ENCODE results near the gene PRAME. TPM values are rescaled to one million over a fixed set of nuclear protein-coding genes. Genes with fewer than 3 reads are reported as not detected.
"Not testable (repeated sequence)": the region's sequence is repeated elsewhere in the genome, so short reads cannot be mapped to it uniquely, and the experiment has no call there.

PRAME gene
- total RNA-seq, result not detected

GRCh38 chr22:22558972-22559603 lies at the start of gene PRAME:
PRAME (minus strand) TSS chr22:22559265; CDS start chr22:22556832, 2,433 bp downstream.
- peak; percentile 67 for ATAC-seq

- ATAC-seq, result not testable (repeated sequence)
Measured at GRCh38 chr22:22608022-22608421, 49.0 kb upstream of the PRAME start.

GRCh38 chr22:22605074-22605404 lies 46.0 kb upstream of the PRAME start:
- ATAC-seq, result no peak

- peak; percentile 28 for ATAC-seq
Measured at GRCh38 chr22:22604326-22605073, 45.4 kb upstream of the PRAME start.

DNA sequence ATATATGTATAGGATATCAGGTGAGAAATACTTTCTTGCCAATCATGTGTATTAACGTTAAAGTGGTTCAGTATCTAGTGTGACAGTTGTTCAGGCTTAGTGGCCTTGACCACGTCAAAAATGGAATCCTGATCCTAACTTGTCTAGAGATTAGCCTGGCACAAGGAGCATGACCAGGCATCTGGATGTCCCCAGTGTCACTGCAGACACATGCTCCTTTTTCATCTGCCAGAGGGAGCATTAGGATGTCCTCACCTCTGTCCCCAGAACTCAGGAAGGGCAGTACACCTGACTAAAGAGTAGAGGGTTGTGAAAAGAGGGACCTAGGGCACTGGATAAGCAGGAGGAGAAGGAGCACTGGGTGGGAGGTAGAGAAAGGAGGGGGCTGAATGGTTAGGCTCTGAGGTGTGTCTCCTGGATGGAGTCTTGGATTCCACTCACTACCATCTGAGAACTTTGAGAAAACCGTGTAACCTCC lies 44.4 kb upstream of the PRAME start:
- no peak for ATAC-seq

DNA sequence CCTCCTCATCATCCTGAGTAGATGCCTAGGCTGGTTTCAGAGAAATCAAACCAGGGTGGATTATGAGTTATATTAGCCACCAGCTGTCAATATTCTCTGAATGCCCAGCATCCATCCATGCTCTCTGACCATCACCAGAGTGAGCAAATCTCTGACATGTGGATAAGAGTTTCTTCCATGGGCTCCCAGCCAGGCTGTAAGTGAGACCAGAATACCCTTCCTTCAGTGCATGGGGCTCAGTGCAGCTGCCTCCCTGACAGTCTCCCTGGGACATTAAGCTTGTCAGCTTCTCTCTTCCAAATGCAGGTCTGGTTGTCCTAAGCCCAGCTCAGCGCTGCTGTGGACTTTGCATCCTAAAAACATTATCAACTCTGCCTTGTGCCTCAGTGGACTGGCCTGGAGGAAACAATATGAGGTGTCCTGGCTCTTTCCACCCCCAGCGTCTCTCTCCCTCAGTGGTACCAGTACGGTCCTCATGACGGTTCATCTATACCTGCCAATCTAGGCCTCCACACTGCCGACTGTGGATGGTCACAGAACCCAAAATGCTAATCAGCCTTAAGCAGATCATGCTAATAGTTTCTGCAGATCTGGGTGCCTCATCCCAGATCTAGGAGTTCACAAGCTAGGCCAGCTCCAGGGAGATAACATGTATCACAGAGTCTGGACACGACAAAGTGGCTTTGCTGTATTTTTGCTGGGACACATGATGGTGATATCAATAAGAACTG lies 41.6 kb upstream of the PRAME start:
- no peak for ATAC-seq

- no peak for ATAC-seq
Measured at GRCh38 chr22:22599248-22599647, 40.2 kb upstream of the PRAME start.

GRCh38 chr22:22598144-22598543 lies 39.1 kb upstream of the PRAME start:
- no peak for ATAC-seq

- ATAC-seq, result no peak
Measured at GRCh38 chr22:22595001-22595835, 36.2 kb upstream of the PRAME start.

- ATAC-seq, result peak; percentile 57
Measured at GRCh38 chr22:22593964-22594656, 35.0 kb upstream of the PRAME start.

DNA sequence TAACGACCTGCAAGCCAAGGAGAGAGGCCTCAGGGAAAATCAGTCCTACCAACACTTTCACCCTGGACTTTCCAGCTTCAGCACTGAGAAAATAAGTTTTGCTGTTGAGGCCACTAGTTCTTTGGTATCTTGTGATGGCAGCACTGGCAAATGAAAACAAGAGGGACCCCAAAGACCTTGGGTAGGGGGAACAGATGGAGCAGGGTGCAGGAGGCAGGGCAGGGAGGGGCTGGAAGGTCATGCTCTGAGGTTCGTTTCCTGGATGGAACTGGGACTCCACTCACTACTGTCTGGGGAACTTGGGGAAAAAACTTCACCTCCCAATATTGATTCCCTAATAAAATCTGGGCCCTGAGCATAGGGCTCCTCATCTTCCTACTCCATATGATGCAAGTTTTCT lies 34.2 kb upstream of the PRAME start:
- no peak for ATAC-seq

DNA sequence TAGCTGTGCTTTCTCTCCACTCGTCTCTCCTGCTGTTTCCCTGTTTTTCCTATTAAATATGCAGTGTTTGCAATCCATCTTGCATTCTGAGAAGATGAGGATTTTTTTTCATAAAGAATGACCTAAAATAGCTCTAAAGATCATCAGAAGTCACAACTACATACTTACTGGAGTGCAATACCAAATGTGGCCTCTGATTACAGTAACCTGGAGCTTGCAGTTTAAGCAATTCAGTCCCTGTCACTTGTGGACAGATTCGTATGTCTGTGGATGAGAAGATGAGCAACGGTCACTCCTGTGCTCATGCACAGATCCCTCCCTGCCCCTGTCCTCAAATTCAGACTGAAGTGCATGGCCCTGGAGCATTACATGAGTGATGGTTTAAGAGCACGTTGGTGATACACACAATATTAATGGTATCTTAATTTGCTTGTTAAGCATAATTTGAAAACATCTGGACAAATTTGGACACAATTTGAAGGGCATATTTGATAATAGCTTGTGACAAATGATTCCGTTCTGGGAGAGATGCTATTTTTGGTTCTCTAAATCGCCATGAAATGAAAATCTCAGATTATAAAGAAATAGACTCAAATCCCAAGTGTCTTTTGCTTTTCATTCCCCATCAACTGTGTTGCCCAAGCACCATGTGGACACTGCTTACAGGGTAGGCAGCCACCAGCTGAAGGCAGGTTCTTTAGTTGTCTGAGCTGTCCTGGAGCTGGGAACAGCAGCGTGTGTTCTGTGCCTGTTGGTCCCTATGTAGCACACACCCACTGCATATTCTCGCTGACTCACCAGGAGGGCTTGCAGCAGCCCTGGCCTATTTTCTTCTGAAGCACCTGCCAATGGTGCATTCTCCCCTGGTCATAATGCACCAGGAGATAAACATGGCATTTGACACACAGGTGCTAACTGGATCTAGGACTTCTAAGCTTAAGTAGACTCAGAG lies 32.6 kb upstream of the PRAME start:
- ATAC-seq, result no peak

- ATAC-seq, result no peak
Measured at GRCh38 chr22:22590136-22590891, 31.2 kb upstream of the PRAME start.

- ATAC-seq, result no peak
Measured at GRCh38 chr22:22588485-22589164, 29.6 kb upstream of the PRAME start.

- no peak for ATAC-seq
Measured at GRCh38 chr22:22587577-22588188, 28.6 kb upstream of the PRAME start.

GRCh38 chr22:22584722-22585121 lies 25.7 kb upstream of the PRAME start:
- ATAC-seq, result no peak

- no peak for ATAC-seq
Measured at GRCh38 chr22:22583030-22583429, 24.0 kb upstream of the PRAME start.

DNA sequence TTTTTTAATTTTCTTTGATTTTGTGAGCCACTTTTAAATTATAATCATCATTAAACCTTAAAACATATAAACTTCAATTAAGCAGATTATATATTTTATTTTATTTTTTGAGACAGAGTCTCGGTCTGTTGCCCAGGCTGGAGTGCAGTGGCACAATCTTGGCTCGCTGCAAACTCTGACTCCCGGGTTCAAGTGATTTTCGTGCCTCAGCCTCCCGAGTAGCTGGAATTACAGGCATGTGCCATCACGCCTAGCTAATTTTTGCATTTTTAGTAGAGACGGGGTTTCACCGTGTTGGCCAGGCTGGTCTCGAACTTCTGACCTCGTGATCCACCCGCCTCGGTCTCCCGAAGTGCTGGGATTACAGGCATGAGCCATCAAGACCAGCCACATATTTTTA lies 22.5 kb upstream of the PRAME start:
- ATAC-seq, result not testable (repeated sequence)

Data from esophagus mucosa (tissue), 1 donor.